Measurements from ENCODE around the gene DCTD.

DCTD gene

DNA sequence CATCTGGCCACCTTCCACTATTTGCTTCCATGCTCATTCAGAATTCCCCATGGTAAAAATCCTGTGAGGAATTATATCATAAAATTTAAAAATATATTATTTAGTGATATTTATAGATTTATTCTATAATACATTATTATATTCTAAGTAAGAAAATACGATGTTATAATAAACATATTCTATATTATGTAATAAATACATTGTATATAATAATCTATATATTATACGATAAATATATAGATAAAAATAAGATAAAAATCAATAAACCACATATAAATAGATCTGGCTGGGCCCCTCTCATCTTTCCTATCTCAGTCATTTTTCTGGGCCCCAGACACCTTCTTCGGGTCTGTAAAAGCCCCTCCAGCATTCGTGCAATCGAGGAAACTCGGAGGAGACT lies 68.5 kb downstream of the DCTD start:
- in situ Hi-C loops (cut with HindIII; ENCODE audit: low pct_ligation_motif_present, low sequenced_read_pairs): no loop called here

GRCh38 chr4:182847576-182848450 lies 69.4 kb downstream of the DCTD start:
- H3K27ac ChIP-seq: no peak overlapping the region
- in situ Hi-C loops (cut with HindIII; ENCODE audit: low pct_ligation_motif_present, low sequenced_read_pairs): no loop called here
- no peak overlapping the region for H3K4me3 ChIP-seq (ENCODE audit: low read depth, low read length)
- no peaks in the 10 kb centered on the region for H3K36me3 ChIP-seq (replicated peaks)
- TF ChIP-seq, protein P1, sequence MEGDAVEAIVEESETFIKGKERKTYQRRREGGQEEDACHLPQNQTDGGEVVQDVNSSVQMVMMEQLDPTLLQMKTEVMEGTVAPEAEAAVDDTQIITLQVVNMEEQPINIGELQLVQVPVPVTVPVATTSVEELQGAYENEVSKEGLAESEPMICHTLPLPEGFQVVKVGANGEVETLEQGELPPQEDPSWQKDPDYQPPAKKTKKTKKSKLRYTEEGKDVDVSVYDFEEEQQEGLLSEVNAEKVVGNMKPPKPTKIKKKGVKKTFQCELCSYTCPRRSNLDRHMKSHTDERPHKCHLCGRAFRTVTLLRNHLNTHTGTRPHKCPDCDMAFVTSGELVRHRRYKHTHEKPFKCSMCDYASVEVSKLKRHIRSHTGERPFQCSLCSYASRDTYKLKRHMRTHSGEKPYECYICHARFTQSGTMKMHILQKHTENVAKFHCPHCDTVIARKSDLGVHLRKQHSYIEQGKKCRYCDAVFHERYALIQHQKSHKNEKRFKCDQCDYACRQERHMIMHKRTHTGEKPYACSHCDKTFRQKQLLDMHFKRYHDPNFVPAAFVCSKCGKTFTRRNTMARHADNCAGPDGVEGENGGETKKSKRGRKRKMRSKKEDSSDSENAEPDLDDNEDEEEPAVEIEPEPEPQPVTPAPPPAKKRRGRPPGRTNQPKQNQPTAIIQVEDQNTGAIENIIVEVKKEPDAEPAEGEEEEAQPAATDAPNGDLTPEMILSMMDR (IDR thresholded peaks at IDR 0.05; ENCODE audit: low read depth, low read length, missing control alignments): no peak
- H3K27me3 ChIP-seq (replicated peaks): no peaks in the 10 kb centered on the region
- no peak for DNase-seq

More for the DNA sequence above, 68.5 kb downstream of the DCTD start:
- TF ChIP-seq, protein P1 (IDR thresholded peaks at IDR 0.05; ENCODE audit: low read depth, low read length, missing control alignments): no peak
- no peak overlapping the region for H3K4me3 ChIP-seq (ENCODE audit: low read depth, low read length)
- DNase-seq: no peak
- no peak overlapping the region for H3K27ac ChIP-seq
- H3K36me3 ChIP-seq (replicated peaks): no peaks in the 10 kb centered on the region
- H3K27me3 ChIP-seq (replicated peaks): no peaks in the 10 kb centered on the region

- TF ChIP-seq, protein P1 (IDR thresholded peaks at IDR 0.05; ENCODE audit: low read depth, low read length, missing control alignments): no peak
- no peak overlapping the region for H3K4me3 ChIP-seq (ENCODE audit: low read depth, low read length)
- DNase-seq: no peak
- H3K27ac ChIP-seq: no peak overlapping the region
- H3K36me3 ChIP-seq (replicated peaks): no peaks in the 10 kb centered on the region
- in situ Hi-C loops (cut with HindIII; ENCODE audit: low pct_ligation_motif_present, low sequenced_read_pairs): no loop called here
- H3K27me3 ChIP-seq (replicated peaks): no peaks in the 10 kb centered on the region
These were observed 71.2 kb downstream of the DCTD start for GRCh38 chr4:182846036-182846435.

- in situ Hi-C loops (cut with HindIII; ENCODE audit: low pct_ligation_motif_present, low sequenced_read_pairs): no loop called here
- H3K36me3 ChIP-seq (replicated peaks): no peaks in the 10 kb centered on the region
- H3K27me3 ChIP-seq (replicated peaks): no peaks in the 10 kb centered on the region
- H3K4me3 ChIP-seq (ENCODE audit: low read depth, low read length): no peak overlapping the region
- no peak for DNase-seq
- H3K27ac ChIP-seq: no peak overlapping the region
- TF ChIP-seq, protein P1 (IDR thresholded peaks at IDR 0.05; ENCODE audit: low read depth, low read length, missing control alignments): no peak
These were observed 71.6 kb downstream of the DCTD start for GRCh38 chr4:182845618-182846017.

DNA sequence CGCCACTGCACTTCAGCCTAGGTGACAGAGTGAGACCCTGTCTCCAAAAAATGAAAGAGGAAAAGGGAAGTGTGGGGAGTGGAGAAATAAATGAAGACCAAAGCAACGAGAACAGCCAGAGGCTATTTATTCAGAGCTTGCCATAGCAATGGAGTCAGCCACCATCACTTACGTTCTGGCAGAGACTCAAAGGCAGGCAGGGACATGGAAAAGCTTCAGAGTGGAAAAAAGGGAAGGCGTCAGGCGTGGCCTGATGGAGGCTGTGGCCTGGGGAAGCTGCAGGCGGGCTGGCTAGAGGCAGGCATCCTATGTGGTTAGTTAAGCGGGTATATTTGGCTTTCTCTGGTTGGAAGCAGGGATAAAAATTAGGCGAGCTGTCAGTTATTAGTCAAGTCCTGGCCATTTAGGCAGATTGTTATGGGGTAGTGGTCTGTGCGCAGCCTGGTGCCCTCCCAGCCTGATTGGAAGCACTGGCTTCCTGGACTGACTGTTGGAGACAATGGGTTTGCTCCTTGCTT lies 73.3 kb downstream of the DCTD start:
- Histone ChIP-seq H3K27me3 (replicated peaks) (no peaks in the 10 kb centered on the region), H3K4me3 (ENCODE audit: low read depth, low read length) (no peak overlapping the region), H3K27ac (no peak overlapping the region), H3K36me3 (replicated peaks) (no peaks in the 10 kb centered on the region)
- TF ChIP-seq, protein P1 (IDR thresholded peaks at IDR 0.05; ENCODE audit: low read depth, low read length, missing control alignments): no peak
- in situ Hi-C loops (cut with HindIII; ENCODE audit: low pct_ligation_motif_present, low sequenced_read_pairs): no loop called here
- DNase-seq: no peak
